IMR-90 (cell line): ENCODE results near the gene CD6. TPM values are rescaled to one million over a fixed set of nuclear protein-coding genes. Genes with fewer than 3 reads are reported as not detected.

Source experiments
- ATAC-seq: fragments of 200-7000 bp; cut with Tn5 transposase; 2 replicates; pipeline ENCODE4 v1.9.1; 2020; ENCODE audit warnings: low read depth, mild to moderate bottlenecking, moderate library complexity
- BruUV-seq: library from RNA; stranded (reverse); fragments of 400-500 nt; replicated peaks from 2 replicates; lab custom pipeline; 2021; lab: Mats Ljungman, UMichigan
- CTCF ChIA-PET: fragments of 300-600 bp; formaldehyde crosslinking; extraction: SDS; loops from one replicate; lab custom pipeline; 2021; ENCODE audit warnings: antibody characterized with exemption; lab: Yijun Ruan, JAX
- POLR2A ChIA-PET: fragments of 300-600 bp; sonication (Branson Sonifier 250); formaldehyde crosslinking; loops from one replicate; lab custom pipeline; 2022; ENCODE audit warnings: antibody characterized with exemption; ENCODE audit not compliant: unreplicated experiment; lab: Charles Lee
- DNase-seq: peaks from one replicate; pipeline ENCODE4 v3.0.0; 2013
- H2AFZ ChIP-seq: replicated peaks from 2 replicates; pipeline ENCODE3; 2013; ENCODE audit warnings: low read length, mild to moderate bottlenecking; ENCODE audit not compliant: poor library complexity
- H2AK5ac ChIP-seq: 2 replicates; pipeline ENCODE4 v1.6.1; 2013; ENCODE audit warnings: low read depth, low read length, inconsistent platforms
- H2AK9ac ChIP-seq: replicated peaks from 2 replicates; pipeline ENCODE3; 2013; ENCODE audit warnings: mild to moderate bottlenecking, low read depth, low read length, moderate library complexity; ENCODE audit not compliant: poor library complexity
- H2BK120ac ChIP-seq: 2 replicates; pipeline ENCODE4 v1.6.1; 2013; ENCODE audit warnings: low read depth, low read length, inconsistent platforms
- H2BK15ac ChIP-seq: 3 replicates; pipeline ENCODE4 v1.6.1; 2013; ENCODE audit warnings: low read depth, low read length, inconsistent platforms
- H2BK20ac ChIP-seq: 2 replicates; pipeline ENCODE4 v1.6.1; 2013; ENCODE audit warnings: low read depth, mild to moderate bottlenecking, inconsistent platforms, low read length, moderate library complexity
- H2BK5ac ChIP-seq: 2 replicates; pipeline ENCODE4 v1.6.1; 2013; ENCODE audit warnings: mild to moderate bottlenecking, low read depth, low read length, inconsistent platforms; ENCODE audit not compliant: poor library complexity, severe bottlenecking
- H3K14ac ChIP-seq: replicated peaks from 2 replicates; pipeline ENCODE4 v1.6.1; 2013; ENCODE audit warnings: low read depth, low read length, inconsistent platforms
- H3K18ac ChIP-seq: 2 replicates; pipeline ENCODE4 v1.6.1; 2013; ENCODE audit warnings: low read depth, low read length, control low read depth
- H3K23ac ChIP-seq: 2 replicates; pipeline ENCODE4 v1.6.1; 2013; ENCODE audit warnings: low read depth, low read length, inconsistent platforms
- H3K27ac ChIP-seq: 2 replicates; pipeline ENCODE4 v1.5.1; 2013; ENCODE audit warnings: mild to moderate bottlenecking, control low read depth, low read length; ENCODE audit not compliant: insufficient read depth
- H3K27me3 ChIP-seq: 2 replicates; pipeline ENCODE4 v1.6.1; 2013; ENCODE audit warnings: low read length; ENCODE audit not compliant: control insufficient read depth, insufficient read depth
- H3K36me3 ChIP-seq: 2 replicates; pipeline ENCODE4 v1.6.1; 2013; ENCODE audit warnings: low read length, mixed read lengths; ENCODE audit not compliant: control insufficient read depth, insufficient read depth
- H3K4ac ChIP-seq: 2 replicates; pipeline ENCODE4 v1.6.1; 2013; ENCODE audit warnings: low read depth, low read length, inconsistent platforms
- H3K4me1 ChIP-seq: 2 replicates; pipeline ENCODE4 v1.6.1; 2013; ENCODE audit warnings: low read length, mixed read lengths; ENCODE audit not compliant: control insufficient read depth, insufficient read depth
- H3K4me2 ChIP-seq: 2 replicates; pipeline ENCODE4 v1.6.1; 2013; ENCODE audit warnings: low read depth, mild to moderate bottlenecking, control low read depth, low read length, moderate library complexity
- H3K4me3 ChIP-seq: 2 replicates; pipeline ENCODE4 v1.5.1; 2013; ENCODE audit warnings: low read depth, mild to moderate bottlenecking, control low read depth, low read length, moderate library complexity; ENCODE audit not compliant: insufficient read depth
- H3K56ac ChIP-seq: 2 replicates; pipeline ENCODE4 v1.6.1; 2013; ENCODE audit warnings: low read length, inconsistent platforms; ENCODE audit not compliant: insufficient read depth; ENCODE audit errors: extremely low read depth
- H3K79me1 ChIP-seq, 2 experiments: 2 replicates each; pipeline ENCODE4 v1.6.1; 2013; ENCODE audit warnings: low read length in 2 of 2, inconsistent platforms in 1 of 2, low read depth in 1 of 2
- H3K9ac ChIP-seq: 2 replicates; pipeline ENCODE4 v1.6.1; 2013; ENCODE audit warnings: low read depth, low read length, control low read depth
- H3K9me1 ChIP-seq: 2 replicates; pipeline ENCODE4 v1.6.1; 2013; ENCODE audit warnings: low read length, inconsistent platforms; ENCODE audit not compliant: insufficient read depth
- H3K9me3 ChIP-seq: 2 replicates; pipeline ENCODE4 v1.6.1; 2013; ENCODE audit warnings: low read length; ENCODE audit not compliant: control insufficient read depth, insufficient read depth
- H4K20me1 ChIP-seq: 2 replicates; pipeline ENCODE4 v1.6.1; 2013; ENCODE audit warnings: low read length, inconsistent platforms; ENCODE audit not compliant: insufficient read depth
- H4K5ac ChIP-seq: 2 replicates; pipeline ENCODE4 v1.6.1; 2013; ENCODE audit warnings: mild to moderate bottlenecking, low read depth, low read length, control low read depth
- H4K8ac ChIP-seq, 2 experiments: 2 replicates each; pipeline ENCODE4 v1.6.1; 2013; ENCODE audit warnings: low read depth in 2 of 2, low read length in 2 of 2, control low read depth in 1 of 2, inconsistent platforms in 1 of 2
- H4K91ac ChIP-seq: 2 replicates; pipeline ENCODE4 v1.6.1; 2013; ENCODE audit warnings: low read depth, low read length, inconsistent platforms; ENCODE audit not compliant: insufficient read depth
- CHD1 ChIP-seq: IDR thresholded peaks from 2 replicates; pipeline ENCODE4 v1.6.1; 2012; ENCODE audit warnings: low read depth, low read length, improper control_type of control experiment
- CTCF ChIP-seq: conservative IDR thresholded peaks from 2 replicates; pipeline ENCODE4 v1.5.1; 2012; ENCODE audit warnings: mild to moderate bottlenecking, low read depth, low read length, improper control_type of control experiment
- MAFK ChIP-seq: IDR thresholded peaks from 2 replicates; pipeline ENCODE4 v1.6.1; 2012; ENCODE audit warnings: low read depth, low read length, improper control_type of control experiment
- MXI1 ChIP-seq: IDR thresholded peaks from 2 replicates; pipeline ENCODE4 v1.6.1; 2012; ENCODE audit warnings: low read depth, mild to moderate bottlenecking, low read length, moderate library complexity, borderline replicate concordance
- NFE2L2 ChIP-seq: fragments of 150-350 bp; IDR thresholded peaks from 2 replicates; pipeline ENCODE4 v1.6.1; 2016; ENCODE audit warnings: low read depth, mild to moderate bottlenecking, low read length
- RAD21 ChIP-seq: IDR thresholded peaks from 2 replicates; pipeline ENCODE4 v1.6.1; 2012; ENCODE audit warnings: low read length, improper control_type of control experiment
- WGBS, 2 experiments: methylation state at CpG; one replicate each; pipeline versions ENCODE4 v1.1.5 to v1.1.7; 2013; ENCODE audit warnings: missing lambda C conversion rate in 2 of 2; ENCODE audit not compliant: insufficient read length in 1 of 2; ENCODE audit errors: extremely low coverage in 2 of 2; 5-methylcytosine and 5-hydroxymethylcytosine counted together
- dilution Hi-C: fragments of 300-500 bp; cut with HindIII; formaldehyde crosslinking; loops from one replicate; pipeline ENCODE4 v1.14.3; 2018; ENCODE audit warnings: low sequenced_read_pairs; ENCODE audit not compliant: unreplicated experiment
- in situ Hi-C: fragments of 300-500 bp; cut with MboI; formaldehyde crosslinking; loops from 3 replicates; pipeline ENCODE4 v1.14.3; 2019; ENCODE audit warnings: low sequenced_read_pairs, inconsistent platforms, mixed read lengths
- intact Hi-C: fragments of 100-400 bp; cut with micrococcal nuclease; formaldehyde crosslinking; loops from 2 replicates; pipeline ENCODE4 v1.10.0; 2022
- polyA plus RNA-seq, 3 experiments: library from polyadenylated mRNA; depleted of rRNA; stranded (reverse); fragments of >200 nt; gene quantifications; 2 replicates each; pipeline ENCODE4 v1.2.3, GENCODE V29; 2012; ENCODE audit warnings: low replicate concordance in 1 of 3
- total RNA-seq: library from RNA; depleted of rRNA; stranded (reverse); fragments of >200 nt; gene quantifications from 2 replicates; pipeline ENCODE4 v1.2.3, GENCODE V29; 2012

CD6 gene
- total and polyA plus RNA-seq, 2 of the 4 experiments (the other 2 are of a cell fraction), result not detected

- TF ChIP-seq RAD21, result no peak
These were observed 36.5 kb upstream of the CD6 start (continued) for GRCh38 chr11:60934790-60935605.

- H3K4me2 ChIP-seq, result no peak overlapping the region
- H2AK5ac ChIP-seq, result no peak overlapping the region
- H3K4me1 ChIP-seq, result no peaks in the 10 kb centered on the region; the same call in 1 of the 2 replicates
- H2AK9ac ChIP-seq, result no peak overlapping the region
- no peak overlapping the region for H4K8ac ChIP-seq
- H2BK5ac ChIP-seq, result no peak overlapping the region
- no peak overlapping the region for H3K4me3 ChIP-seq
- ChIA-PET CTCF (interaction anchor here (0.7 kb wide), 1 partner anchor 439 kb away, joined by 4 read pairs; no protein-coding TSS in a partner anchor), POLR2A (no interaction called here)
- ATAC-seq (no peak), DNase-seq (no peak)
- no peaks in the 10 kb centered on the region for H3K9me3 ChIP-seq
- WGBS, 2 experiments, result 92% methylated on average over 3 of the region's 27 CpGs; no CpG with 5 or more reads in 1 of the 2 experiments
- dilution Hi-C loops (no loop called here), intact Hi-C loops (no loop called here), in situ Hi-C loops (no loop called here)
- TF ChIP-seq CTCF, result no peak
- no peak for TF ChIP-seq CHD1
- no peak for TF ChIP-seq MAFK
- TF ChIP-seq RAD21, result no peak
- TF ChIP-seq MXI1, result no peak
- TF ChIP-seq NFE2L2, result no peak
- H3K27me3 ChIP-seq, result no peaks in the 10 kb centered on the region
- H3K27ac ChIP-seq, result no peak overlapping the region
- H2AFZ ChIP-seq, result no peak overlapping the region
- H2BK15ac ChIP-seq, result no peak overlapping the region
- no peak overlapping the region for H3K18ac ChIP-seq
- H4K91ac ChIP-seq, result no peak overlapping the region
- no peak overlapping the region for H3K56ac ChIP-seq
- no peak overlapping the region for H2BK20ac ChIP-seq
- no peak overlapping the region for H3K4ac ChIP-seq
- no peak overlapping the region for H4K5ac ChIP-seq
- H3K9ac ChIP-seq, result no peak overlapping the region
- H4K20me1 ChIP-seq, result no peaks in the 10 kb centered on the region
- H2BK120ac ChIP-seq, result no peak overlapping the region
- no peak overlapping the region for H3K14ac ChIP-seq
- H3K36me3 ChIP-seq, result peaks cover 39% of the 10 kb centered on the region
- BruUV-seq, result no TSS peak
- H3K79me1 ChIP-seq, result no peaks in the 10 kb centered on the region
- H3K9me1 ChIP-seq, result no peaks in the 10 kb centered on the region
- no peak overlapping the region for H3K23ac ChIP-seq
These were observed 35.6 kb upstream of the CD6 start for GRCh38 chr11:60935676-60936442.
